HepG2 (cell line): ENCODE results near the gene DENND4B. TPM values are rescaled to one million over a fixed set of nuclear protein-coding genes. Genes with fewer than 3 reads are reported as not detected.

Experiments
- ELF1 ChIP-seq: sonication (generic); formaldehyde crosslinking; IDR thresholded peaks from 2 replicates; pipeline ENCODE4 v1.4.0; 2020; ENCODE audit warnings: missing genetic modification reagents
- HIVEP1 ChIP-seq: sonication (generic); formaldehyde crosslinking; IDR thresholded peaks from 2 replicates; pipeline ENCODE4 v1.4.0; 2020; ENCODE audit warnings: mild to moderate bottlenecking, missing genetic modification reagents
- HNRNPH1 ChIP-seq: fragments of 200-400 bp; formaldehyde crosslinking; optimal IDR thresholded peaks from 2 replicates; pipeline ENCODE3; 2017; ENCODE audit warnings: mild to moderate bottlenecking, low read depth, low read length
- PAWR ChIP-seq: sonication (generic); formaldehyde crosslinking; IDR thresholded peaks from 2 replicates; pipeline ENCODE4 v1.4.0; 2020; ENCODE audit warnings: missing genetic modification reagents, mild to moderate bottlenecking, borderline replicate concordance
- TFDP1 ChIP-seq: IDR thresholded peaks from 2 replicates; pipeline ENCODE4 v1.6.1; 2016; ENCODE audit warnings: missing compliant biosample characterization, missing genetic modification reagents, borderline replicate concordance
- ZBTB39 ChIP-seq: sonication (generic); formaldehyde crosslinking; IDR thresholded peaks from 2 replicates; pipeline ENCODE4 v1.5.0; 2020; ENCODE audit warnings: missing genetic modification reagents
- ZNF136 ChIP-seq: sonication (generic); formaldehyde crosslinking; IDR thresholded peaks from 2 replicates; pipeline ENCODE4 v1.8.1; 2022; ENCODE audit warnings: low read depth, mild to moderate bottlenecking, moderate library complexity, missing genetic modification reagents
- ZNF30 ChIP-seq: sonication (generic); formaldehyde crosslinking; IDR thresholded peaks from 2 replicates; pipeline ENCODE4 v1.5.0; 2020; ENCODE audit warnings: mild to moderate bottlenecking, missing genetic modification reagents
- ZNF616 ChIP-seq: sonication (generic); formaldehyde crosslinking; IDR thresholded peaks from 2 replicates; pipeline ENCODE4 v1.5.0; 2020; ENCODE audit warnings: low read depth, mild to moderate bottlenecking, missing genetic modification reagents
- ZNF646 ChIP-seq: sonication (generic); formaldehyde crosslinking; IDR thresholded peaks from 2 replicates; pipeline ENCODE4 v1.9.0; 2021; ENCODE audit warnings: mild to moderate bottlenecking, missing genetic modification reagents
- ZNF776 ChIP-seq: sonication (generic); formaldehyde crosslinking; IDR thresholded peaks from 2 replicates; pipeline ENCODE4 v1.4.0; 2020; ENCODE audit warnings: mild to moderate bottlenecking, missing genetic modification reagents
- ZNF841 ChIP-seq: sonication (generic); formaldehyde crosslinking; IDR thresholded peaks from 2 replicates; pipeline ENCODE4 v1.8.1; 2023; ENCODE audit warnings: missing genetic modification reagents, borderline replicate concordance
- polyA plus RNA-seq, 8 experiments: library from polyadenylated mRNA; depleted of rRNA in 3 of 8; stranded (reverse) in 7 of 8; unstranded in 1 of 8; fragments of >200 nt; fragmentation: Illumina TruSeq in 4 of 8; extraction: Trizol in 4 of 8; gene quantifications; 2 replicates each; pipeline versions ENCODE4 v1.2.1 to v1.2.3, GENCODE V29; 2011 to 2016; ENCODE audit warnings: low read depth in 4 of 8, missing spikeins in 1 of 8, mixed read lengths in 1 of 8; ENCODE audit not compliant: insufficient read depth in 1 of 8
- total RNA-seq, 5 experiments: library from RNA; depleted of rRNA; stranded (reverse); fragments of >200 nt; fragmentation: Illumina TruSeq; extraction: Trizol; gene quantifications; 2 replicates each; pipeline ENCODE4 v1.2.3, GENCODE V29; 2016; ENCODE audit warnings: low read depth in 1 of 5
- TF ChIP-seq, protein P1 (sequence below): sonication (generic); formaldehyde crosslinking; IDR thresholded peaks from 2 replicates; pipeline ENCODE4 v1.8.0; 2022; ENCODE audit warnings: mild to moderate bottlenecking, missing genetic modification reagents; ENCODE audit not compliant: insufficient replicate concordance

Gene DENND4B
- total and polyA plus RNA-seq, 2 of the 13 experiments (the other 11 are each of a cell fraction or from before 2014, with no cell fraction given) = 15.1 to 20.3 TPM

- no peak for TF ChIP-seq HNRNPH1
- TF ChIP-seq, protein P1, sequence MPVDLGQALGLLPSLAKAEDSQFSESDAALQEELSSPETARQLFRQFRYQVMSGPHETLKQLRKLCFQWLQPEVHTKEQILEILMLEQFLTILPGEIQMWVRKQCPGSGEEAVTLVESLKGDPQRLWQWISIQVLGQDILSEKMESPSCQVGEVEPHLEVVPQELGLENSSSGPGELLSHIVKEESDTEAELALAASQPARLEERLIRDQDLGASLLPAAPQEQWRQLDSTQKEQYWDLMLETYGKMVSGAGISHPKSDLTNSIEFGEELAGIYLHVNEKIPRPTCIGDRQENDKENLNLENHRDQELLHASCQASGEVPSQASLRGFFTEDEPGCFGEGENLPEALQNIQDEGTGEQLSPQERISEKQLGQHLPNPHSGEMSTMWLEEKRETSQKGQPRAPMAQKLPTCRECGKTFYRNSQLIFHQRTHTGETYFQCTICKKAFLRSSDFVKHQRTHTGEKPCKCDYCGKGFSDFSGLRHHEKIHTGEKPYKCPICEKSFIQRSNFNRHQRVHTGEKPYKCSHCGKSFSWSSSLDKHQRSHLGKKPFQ (CRISPR knock-in tag) = no peak
- TF ChIP-seq ZNF616 (CRISPR knock-in tag) = no peak
- TF ChIP-seq ZNF30 (CRISPR knock-in tag) = no peak
- TF ChIP-seq HIVEP1 (CRISPR knock-in tag) = no peak
- no peak for TF ChIP-seq ZNF646
- TF ChIP-seq ZNF841 (CRISPR knock-in tag) = no peak
- TF ChIP-seq PAWR (CRISPR knock-in tag) = no peak
- no peak for TF ChIP-seq ZBTB39 (CRISPR knock-in tag)
- TF ChIP-seq ELF1 = peak; percentile 53; the same call in 1 of the 2 replicates
- TF ChIP-seq ZNF136 (CRISPR knock-in tag) = 0 out of 2 replicates have a peak, but pooled peaks have one; percentile 73
- peak; percentile 50; the same call in 1 of the 2 replicates for TF ChIP-seq TFDP1
- no peak for TF ChIP-seq ZNF776 (CRISPR knock-in tag)
Observed at GRCh38 chr1:153946622-153947241, at the start of gene DENND4B (continued).
